K562 (cell line): ENCODE measurements around the gene CDH6. TPM values are rescaled to one million over a fixed set of nuclear protein-coding genes. Genes with fewer than 3 reads are reported as not detected.
A peak's percentile ranks its signal among the peaks of the same experiment; 100 is the strongest.

Experiments used
- ATAC-seq: fragments of 200-7000 bp; cut with Tn5 transposase; 3 replicates; pipeline ENCODE4 v1.9.1; 2020; ENCODE audit warnings: moderate library complexity
- BruUV-seq: library from RNA; stranded (reverse); fragments of 400-500 nt; replicated peaks from 2 replicates; lab custom pipeline; 2021; lab: Mats Ljungman, UMichigan
- CTCF ChIA-PET: fragments of 300-600 bp; formaldehyde crosslinking; extraction: SDS; loops from one replicate; lab custom pipeline; 2021; ENCODE audit warnings: low intra/inter-chr PET ratio; lab: Yijun Ruan, JAX
- POLR2A ChIA-PET: fragments of 300-600, 350-650 bp; sonication (Branson Sonifier 250); formaldehyde crosslinking; extraction: SDS; loops from one replicate; lab custom pipeline; 2021; ENCODE audit warnings: antibody characterized with exemption, inconsistent platforms; lab: Yijun Ruan, JAX
- DNase-seq, 4 experiments: peaks; one replicate each; pipeline versions ENCODE4 v3.0.0 to v3.0.0-alpha.2; 2011 to 2018; ENCODE audit warnings: low spot score in 3 of 4, mixed read lengths in 3 of 4; ENCODE audit errors: extremely low read depth in 1 of 4
- FAIRE-seq: peaks from 2 replicates; lab custom pipeline; 2011; peaks lifted over from hg19 to GRCh38; lab: Jason Lieb, UNC
- H2AFZ ChIP-seq: 2 replicates; pipeline ENCODE4 v1.6.0; 2011; ENCODE audit warnings: low read depth, low read length, control low read depth, inconsistent platforms
- H3K27ac ChIP-seq: fragments of 200-600 bp; 3 replicates; pipeline ENCODE4 v1.8.0; 2011; ENCODE audit warnings: low read depth, mild to moderate bottlenecking, control low read depth, inconsistent platforms, low read length, moderate library complexity, mixed read lengths; ENCODE audit errors: extremely low read depth
- H3K27me3 ChIP-seq, 2 experiments: fragments of 300-600 bp in 1 of 2; 2 replicates in 1 of 2; 3 replicates in 1 of 2; pipeline versions ENCODE4 v1.6.0 to v1.8.0; 2011; ENCODE audit warnings: inconsistent platforms in 2 of 2, low read length in 2 of 2, mild to moderate bottlenecking in 1 of 2, mixed read lengths in 1 of 2, moderate library complexity in 1 of 2; ENCODE audit not compliant: control insufficient read depth in 2 of 2, insufficient read depth in 2 of 2
- H3K36me3 ChIP-seq: fragments of 300-600 bp; 3 replicates; pipeline ENCODE4 v1.8.0; 2011; ENCODE audit warnings: mild to moderate bottlenecking, low read length, inconsistent platforms; ENCODE audit not compliant: control insufficient read depth, insufficient read depth
- H3K4me1 ChIP-seq, 2 experiments: fragments of 200-600 bp in 1 of 2; replicated peaks in 1 of 2; 2 replicates in 1 of 2; 3 replicates in 1 of 2; pipeline versions ENCODE4 v1.5.1 to v1.8.0; 2011; ENCODE audit warnings: inconsistent platforms in 2 of 2, low read length in 2 of 2, mild to moderate bottlenecking in 1 of 2, mixed read lengths in 1 of 2, moderate library complexity in 1 of 2; ENCODE audit not compliant: control insufficient read depth in 2 of 2, insufficient read depth in 2 of 2
- H3K4me2 ChIP-seq: 2 replicates; pipeline ENCODE4 v1.6.1; 2011; ENCODE audit warnings: low read length, control low read depth, inconsistent platforms, mixed read lengths; ENCODE audit not compliant: insufficient read depth
- H3K4me3 ChIP-seq: fragments of 200-600 bp; sonication (generic), shearing (Covaris generic); 2 replicates; pipeline ENCODE4 v1.5.1; 2016; ENCODE audit warnings: control low read depth, inconsistent platforms
- H3K79me2 ChIP-seq: fragments of 200-600 bp; 3 replicates; pipeline ENCODE4 v1.8.0; 2011; ENCODE audit warnings: low read length, inconsistent platforms; ENCODE audit not compliant: control insufficient read depth, insufficient read depth
- H3K9ac ChIP-seq, 2 experiments: 2 replicates each; pipeline versions ENCODE4 v1.6.0 to v1.6.1; 2011; ENCODE audit warnings: low read depth in 2 of 2, low read length in 2 of 2, control low read depth in 1 of 2, inconsistent platforms in 1 of 2, mild to moderate bottlenecking in 1 of 2, mixed read lengths in 1 of 2; ENCODE audit not compliant: insufficient read depth in 1 of 2
- H3K9me1 ChIP-seq: one replicate; pipeline ENCODE4 v1.6.0; 2011; ENCODE audit warnings: inconsistent platforms, mild to moderate bottlenecking, low read length, moderate library complexity; ENCODE audit not compliant: control insufficient read depth, insufficient read depth
- H3K9me3 ChIP-seq: replicated peaks from 2 replicates; pipeline ENCODE4 v1.5.1; 2011; ENCODE audit warnings: low read depth, low read length, inconsistent platforms; ENCODE audit not compliant: control insufficient read depth, insufficient read depth
- H4K20me1 ChIP-seq: replicated peaks from 2 replicates; pipeline ENCODE4 v1.6.1; 2011; ENCODE audit warnings: low read length, inconsistent platforms, mixed read lengths; ENCODE audit not compliant: control insufficient read depth, insufficient read depth
- CTCFL ChIP-seq: IDR thresholded peaks from 2 replicates; pipeline ENCODE4 v1.6.1; 2011; ENCODE audit warnings: borderline replicate concordance, low read depth, mild to moderate bottlenecking, moderate library complexity, low read length; ENCODE audit not compliant: insufficient read depth, poor library complexity, severe bottlenecking
- DLX4 ChIP-seq: fragments of 250-450 bp; sonication (Bioruptor Pico); IDR thresholded peaks from 2 replicates; pipeline ENCODE4 v1.6.1; 2021; ENCODE audit warnings: mild to moderate bottlenecking
- ELK1 ChIP-seq: sonication (generic); formaldehyde crosslinking; IDR thresholded peaks from 2 replicates; pipeline ENCODE4 v1.8.1; 2022; ENCODE audit warnings: missing genetic modification reagents
- ETV5 ChIP-seq: sonication (generic); formaldehyde crosslinking; IDR thresholded peaks from 2 replicates; pipeline ENCODE4 v1.4.0; 2020; ENCODE audit warnings: low read depth, mild to moderate bottlenecking, missing genetic modification reagents
- FOXM1 ChIP-seq, 2 experiments: fragments of 450-650 bp in 1 of 2; sonication (generic) in 1 of 2; formaldehyde crosslinking in 1 of 2; IDR thresholded peaks; 2 replicates each; pipeline versions ENCODE4 v1.6.1 to v1.9.0; 2017 to 2022; ENCODE audit warnings: low read depth in 2 of 2, mild to moderate bottlenecking in 2 of 2, missing genetic modification reagents in 1 of 2, moderate library complexity in 1 of 2
- GATAD2B ChIP-seq: fragments of 450-650 bp; IDR thresholded peaks from 2 replicates; pipeline ENCODE4 v1.6.1; 2017; ENCODE audit warnings: mild to moderate bottlenecking, borderline replicate concordance
- GTF2A2 ChIP-seq: IDR thresholded peaks from 2 replicates; pipeline ENCODE4 v1.6.1; 2016; ENCODE audit warnings: mild to moderate bottlenecking, missing genetic modification characterization, missing compliant biosample characterization
- MXI1 ChIP-seq: IDR thresholded peaks from 2 replicates; pipeline ENCODE4 v1.6.1; 2011; ENCODE audit warnings: low read depth, mild to moderate bottlenecking, improper control_type of control experiment, low read length
- THRB ChIP-seq: fragments of 450-650 bp; formaldehyde crosslinking; conservative IDR thresholded peaks from 2 replicates; pipeline ENCODE4 v1.4.0; 2022; ENCODE audit warnings: mild to moderate bottlenecking, missing genetic modification characterization
- TOE1 ChIP-seq, 2 experiments: fragments of 450-650 bp in 1 of 2; sonication (generic) in 1 of 2; formaldehyde crosslinking in 1 of 2; IDR thresholded peaks; 2 replicates each; pipeline versions ENCODE4 v1.7.1 to v1.8.0; 2016 to 2022; ENCODE audit warnings: borderline replicate concordance in 2 of 2, mild to moderate bottlenecking in 2 of 2, antibody characterized with exemption in 1 of 2, inconsistent platforms in 1 of 2, low read depth in 1 of 2, missing genetic modification reagents in 1 of 2, moderate library complexity in 1 of 2
- ZNF175 ChIP-seq: fragments of 200-800 bp; sonication (Bioruptor generic); IDR thresholded peaks from 2 replicates; pipeline ENCODE4 v1.6.1; 2016; ENCODE audit warnings: low read depth, mild to moderate bottlenecking, missing genetic modification characterization, missing compliant biosample characterization
- WGBS: fragments of 100-300 bp; shearing (Covaris generic); methylation state at CpG from one replicate; pipeline ENCODE4 v1.1.6; 2016; ENCODE audit warnings: low coverage, mixed read lengths; ENCODE audit not compliant: insufficient coverage; ENCODE audit errors: missing lambda C conversion rate; 5-methylcytosine and 5-hydroxymethylcytosine counted together
- in situ Hi-C: fragments of 300-500 bp; cut with MboI; formaldehyde crosslinking; loops from 4 replicates; pipeline ENCODE4 v1.15.0; 2018; ENCODE audit warnings: inconsistent platforms, mixed read lengths
- intact Hi-C: fragments of 100-400 bp; cut with micrococcal nuclease; formaldehyde crosslinking; loops from 2 replicates; pipeline ENCODE4 v1.14.2; 2022
- polyA plus RNA-seq, 8 experiments: library from polyadenylated mRNA; depleted of rRNA in 4 of 8; stranded (reverse) in 5 of 8; unstranded in 3 of 8; fragments of >200 nt; fragmentation: Nextera tagmentation in 2 of 8; fragmentation: Illumina TruSeq in 1 of 8; extraction: Ambion mirVana in 2 of 8; extraction: Trizol in 1 of 8; gene quantifications; 2 replicates each; pipeline versions ENCODE4 v1.2.1 to v1.2.3, GENCODE V29; 2011 to 2014; ENCODE audit warnings: inconsistent platforms in 1 of 8, missing spikeins in 1 of 8
- total RNA-seq, 7 experiments: library from RNA; depleted of rRNA in 6 of 7; stranded (reverse); fragments of >200 nt in 6 of 7; fragmentation: Illumina TruSeq in 2 of 7; extraction: Trizol in 2 of 7; gene quantifications; 2 replicates each; pipeline versions ENCODE4 v1.2.1 to v1.2.3, GENCODE V29; 2011 to 2021; ENCODE audit warnings: low replicate concordance in 1 of 7

CDH6 gene
- total and polyA plus RNA-seq, 9 of the 15 experiments (the other 6 are each of a cell fraction or from before 2014, with no cell fraction given): not detected

GRCh38 chr5:31361704-31362528 is 168.4 kb downstream of the CDH6 start (continued):
- TF ChIP-seq THRB (CRISPR knock-in tag): 0 out of 2 replicates have a peak, but pooled peaks have one; percentile 58
- peak; percentile 88 for TF ChIP-seq GTF2A2 (tag)

- Histone ChIP-seq H3K4me3 (no peak overlapping the region), H2AFZ (no peak overlapping the region), H3K27me3 (no peaks in the 10 kb centered on the region; a peak in 1 of 5 replicates), H3K36me3 (no peaks in the 10 kb centered on the region), H3K9me3 (no peaks in the 10 kb centered on the region), H4K20me1 (no peaks in the 10 kb centered on the region), H3K27ac (no peak overlapping the region), H3K9ac (no peak overlapping the region), H3K9me1 (no peaks in the 10 kb centered on the region), H3K4me1 (no peaks in the 10 kb centered on the region), H3K4me2 (no peak overlapping the region), H3K79me2 (no peaks in the 10 kb centered on the region)
- no peak for FAIRE-seq
- in situ Hi-C loops: no loop called here
- CTCF ChIA-PET: no interaction called here
- 5% methylated on average over 1 of the region's 1 CpG for WGBS
- no TSS peak for BruUV-seq
- DNase-seq: no peak
- POLR2A ChIA-PET: no interaction called here
- intact Hi-C loops: no loop called here
- no peak for ATAC-seq
- TF ChIP-seq ELK1 (CRISPR knock-in tag) (no peak), ZNF175 (CRISPR knock-in tag) (peak; percentile 17; the same call in 1 of the 2 replicates), FOXM1 (IDR thresholded peaks at IDR 0.05; ENCODE audit: low read depth) (no peak), FOXM1 (CRISPR knock-in tag; IDR thresholded peaks at IDR 0.05; ENCODE audit: low read depth) (no peak), ETV5 (CRISPR knock-in tag) (no peak), DLX4 (CRISPR knock-in tag) (no peak), GATAD2B (no peak), TOE1 (IDR thresholded peaks at IDR 0.05; ENCODE audit: borderline replicate concordance) (no peak), TOE1 (CRISPR knock-in tag; IDR thresholded peaks at IDR 0.05; ENCODE audit: borderline replicate concordance, low read depth) (no peak), GTF2A2 (tag) (0 out of 2 replicates have a peak, but pooled peaks have one; percentile 1), MXI1 (no peak), CTCFL (no peak)
These were observed 169.0 kb downstream of the CDH6 start for GRCh38 chr5:31362529-31362900.
